Measurements from ENCODE around the gene PTP4A2.
"Not testable (repeated sequence)": the region's sequence is repeated elsewhere in the genome, so short reads cannot be mapped to it uniquely, and the experiment has no call there.

The PTP4A2 gene

GRCh38 chr1:31905681-31906080, 32.5 kb downstream of the PTP4A2 start:
- Histone ChIP-seq H3K27ac (ENCODE audit: low read length) (no peak overlapping the region), H3K27me3 (ENCODE audit: control insufficient read depth, insufficient read depth, low read length) (no peaks in the 10 kb centered on the region), H3K4me3 (ENCODE audit: low read length) (no peak overlapping the region), H3K4me1 (ENCODE audit: control insufficient read depth, insufficient read depth, low read length) (no peaks in the 10 kb centered on the region), H3K36me3 (ENCODE audit: control insufficient read depth, insufficient read depth, low read length) (no peaks in the 10 kb centered on the region; the same call in 1 of the 2 replicates), H3K9me3 (ENCODE audit: control insufficient read depth, insufficient read depth, low read length) (no peaks in the 10 kb centered on the region)
- no peak for DNase-seq (ENCODE audit: low read depth, low spot score)
- WGBS (ENCODE audit: insufficient coverage, insufficient read length) = no CpG with 5 or more reads among the region's 2 CpGs

GRCh38 chr1:31905093-31905509, 33.1 kb downstream of the PTP4A2 start:
- Histone ChIP-seq H3K27ac (ENCODE audit: low read length) (no peak overlapping the region), H3K27me3 (ENCODE audit: control insufficient read depth, insufficient read depth, low read length) (no peaks in the 10 kb centered on the region), H3K4me3 (ENCODE audit: low read length) (no peak overlapping the region), H3K4me1 (ENCODE audit: control insufficient read depth, insufficient read depth, low read length) (no peaks in the 10 kb centered on the region), H3K36me3 (ENCODE audit: control insufficient read depth, insufficient read depth, low read length) (no peaks in the 10 kb centered on the region; the same call in 1 of the 2 replicates), H3K9me3 (ENCODE audit: control insufficient read depth, insufficient read depth, low read length) (no peaks in the 10 kb centered on the region)
- no CpG with 5 or more reads among the region's 6 CpGs for WGBS (ENCODE audit: insufficient coverage, insufficient read length)
- no peak for DNase-seq (ENCODE audit: low read depth, low spot score)

GRCh38 chr1:31904339-31905092, 33.7 kb downstream of the PTP4A2 start:
- H3K9me3 ChIP-seq (ENCODE audit: control insufficient read depth, insufficient read depth, low read length) = no peaks in the 10 kb centered on the region
- H3K27me3 ChIP-seq (ENCODE audit: control insufficient read depth, insufficient read depth, low read length) = no peaks in the 10 kb centered on the region
- H3K4me1 ChIP-seq (ENCODE audit: control insufficient read depth, insufficient read depth, low read length) = no peaks in the 10 kb centered on the region
- no peak overlapping the region for H3K27ac ChIP-seq (ENCODE audit: low read length)
- WGBS (ENCODE audit: insufficient coverage, insufficient read length) = no CpG with 5 or more reads among the region's 9 CpGs
- H3K4me3 ChIP-seq (ENCODE audit: low read length) = no peak overlapping the region
- H3K36me3 ChIP-seq (ENCODE audit: control insufficient read depth, insufficient read depth, low read length) = no peaks in the 10 kb centered on the region
- DNase-seq (ENCODE audit: low read depth, low spot score) = no peak

GRCh38 chr1:31902510-31902860, 35.7 kb downstream of the PTP4A2 start:
- H3K4me3 ChIP-seq (ENCODE audit: low read length) = no peak overlapping the region; the same call in 1 of the 2 replicates
- no peaks in the 10 kb centered on the region for H3K27me3 ChIP-seq (ENCODE audit: control insufficient read depth, insufficient read depth, low read length)
- no peaks in the 10 kb centered on the region for H3K9me3 ChIP-seq (ENCODE audit: control insufficient read depth, insufficient read depth, low read length)
- no peaks in the 10 kb centered on the region for H3K4me1 ChIP-seq (ENCODE audit: control insufficient read depth, insufficient read depth, low read length)
- no CpG with 5 or more reads among the region's 5 CpGs for whole genome bisulfite sequencing (ENCODE audit: insufficient coverage, insufficient read length)
- H3K27ac ChIP-seq (ENCODE audit: low read length) = no peak overlapping the region
- H3K36me3 ChIP-seq (ENCODE audit: control insufficient read depth, insufficient read depth, low read length) = no peaks in the 10 kb centered on the region
- DNase-seq (ENCODE audit: low read depth, low spot score) = no peak

GRCh38 chr1:31901838-31902509, 36.2 kb downstream of the PTP4A2 start:
- Histone ChIP-seq H3K27me3 (ENCODE audit: control insufficient read depth, insufficient read depth, low read length) (no peaks in the 10 kb centered on the region), H3K4me1 (ENCODE audit: control insufficient read depth, insufficient read depth, low read length) (no peaks in the 10 kb centered on the region), H3K9me3 (ENCODE audit: control insufficient read depth, insufficient read depth, low read length) (no peaks in the 10 kb centered on the region), H3K4me3 (ENCODE audit: low read length) (no peak overlapping the region), H3K36me3 (ENCODE audit: control insufficient read depth, insufficient read depth, low read length) (no peaks in the 10 kb centered on the region), H3K27ac (ENCODE audit: low read length) (no peak overlapping the region)
- DNase-seq (ENCODE audit: low read depth, low spot score) = no peak
- no CpG with 5 or more reads among the region's 6 CpGs for WGBS (ENCODE audit: insufficient coverage, insufficient read length)

GRCh38 chr1:31900790-31901189, 37.4 kb downstream of the PTP4A2 start:
- no peak for DNase-seq (ENCODE audit: low read depth, low spot score)
- no CpG with 5 or more reads among the region's 3 CpGs for WGBS (ENCODE audit: insufficient coverage, insufficient read length)
- H3K27ac ChIP-seq (ENCODE audit: low read length) = no peak overlapping the region

GRCh38 chr1:31897526-31898100, 40.6 kb downstream of the PTP4A2 start:
- WGBS (ENCODE audit: insufficient coverage, insufficient read length) = no CpG with 5 or more reads among the region's 6 CpGs
- H3K27me3 ChIP-seq (ENCODE audit: control insufficient read depth, insufficient read depth, low read length) = no peaks in the 10 kb centered on the region
- H3K36me3 ChIP-seq (ENCODE audit: control insufficient read depth, insufficient read depth, low read length) = no peaks in the 10 kb centered on the region
- H3K4me1 ChIP-seq (ENCODE audit: control insufficient read depth, insufficient read depth, low read length) = no peaks in the 10 kb centered on the region
- no peak overlapping the region for H3K4me3 ChIP-seq (ENCODE audit: low read length)
- H3K9me3 ChIP-seq (ENCODE audit: control insufficient read depth, insufficient read depth, low read length) = no peaks in the 10 kb centered on the region
- DNase-seq (ENCODE audit: low read depth, low spot score) = no peak
- no peak overlapping the region for H3K27ac ChIP-seq (ENCODE audit: low read length)

More at GRCh38 chr1:31900790-31901189, 37.4 kb downstream of the PTP4A2 start:
- no peaks in the 10 kb centered on the region for H3K36me3 ChIP-seq (ENCODE audit: control insufficient read depth, insufficient read depth, low read length)
- H3K9me3 ChIP-seq (ENCODE audit: control insufficient read depth, insufficient read depth, low read length) = no peaks in the 10 kb centered on the region
- no peak overlapping the region for H3K4me3 ChIP-seq (ENCODE audit: low read length)
- H3K27me3 ChIP-seq (ENCODE audit: control insufficient read depth, insufficient read depth, low read length) = no peaks in the 10 kb centered on the region
- H3K4me1 ChIP-seq (ENCODE audit: control insufficient read depth, insufficient read depth, low read length) = no peaks in the 10 kb centered on the region

GRCh38 chr1:31895474-31896198, 42.5 kb downstream of the PTP4A2 start:
- no CpG with 5 or more reads among the region's 2 CpGs for WGBS (ENCODE audit: insufficient coverage, insufficient read length)

GRCh38 chr1:31891280-31891679, 46.9 kb downstream of the PTP4A2 start:
- no peak for DNase-seq (ENCODE audit: low read depth, low spot score)
- Histone ChIP-seq H3K27ac (ENCODE audit: low read length) (no peak overlapping the region), H3K4me3 (ENCODE audit: low read length) (no peak overlapping the region), H3K27me3 (ENCODE audit: control insufficient read depth, insufficient read depth, low read length) (no peaks in the 10 kb centered on the region), H3K36me3 (ENCODE audit: control insufficient read depth, insufficient read depth, low read length) (no peaks in the 10 kb centered on the region), H3K4me1 (ENCODE audit: control insufficient read depth, insufficient read depth, low read length) (no peaks in the 10 kb centered on the region), H3K9me3 (ENCODE audit: control insufficient read depth, insufficient read depth, low read length) (no peaks in the 10 kb centered on the region)
- WGBS (ENCODE audit: insufficient coverage, insufficient read length) = no CpG with 5 or more reads among the region's 3 CpGs

More at GRCh38 chr1:31895474-31896198, 42.5 kb downstream of the PTP4A2 start:
- H3K27ac ChIP-seq (ENCODE audit: low read length); H3K9me3 ChIP-seq (ENCODE audit: control insufficient read depth, insufficient read depth, low read length); H3K36me3 ChIP-seq (ENCODE audit: control insufficient read depth, insufficient read depth, low read length); H3K4me1 ChIP-seq (ENCODE audit: control insufficient read depth, insufficient read depth, low read length); H3K4me3 ChIP-seq (ENCODE audit: low read length); H3K27me3 ChIP-seq (ENCODE audit: control insufficient read depth, insufficient read depth, low read length); DNase-seq (ENCODE audit: low read depth, low spot score): not testable (repeated sequence)

- H3K9me3 ChIP-seq (ENCODE audit: control insufficient read depth, insufficient read depth, low read length) = no peaks in the 10 kb centered on the region
- 100% methylated on average over 1 of the region's 7 CpGs for whole genome bisulfite sequencing (ENCODE audit: insufficient coverage, insufficient read length)
- no peaks in the 10 kb centered on the region for H3K36me3 ChIP-seq (ENCODE audit: control insufficient read depth, insufficient read depth, low read length)
- H3K27me3 ChIP-seq (ENCODE audit: control insufficient read depth, insufficient read depth, low read length) = no peaks in the 10 kb centered on the region
- H3K4me3 ChIP-seq (ENCODE audit: low read length) = no peak overlapping the region
- no peak for DNase-seq (ENCODE audit: low read depth, low spot score)
- no peaks in the 10 kb centered on the region for H3K4me1 ChIP-seq (ENCODE audit: control insufficient read depth, insufficient read depth, low read length)
- H3K27ac ChIP-seq (ENCODE audit: low read length) = no peak overlapping the region
Measured at GRCh38 chr1:31888291-31888690, 49.9 kb downstream of the PTP4A2 start.
